Stimulated activated CD8-positive, alpha-beta memory T cell treated with anti-CD3 and anti-CD28 coated beads, Interleukin-15, amount 100 ng/mL, for 4 hours (primary cell): ENCODE results near the gene SLC35G1.

Source experiments
- DNase-seq, 2 donors: peaks; one replicate each; pipeline ENCODE4 v3.0.0-alpha.2; 2020; ENCODE audit warnings: low read depth in 2 of 2

The SLC35G1 gene

GRCh38 chr10:93876381-93876780 is 17.4 kb upstream of the SLC35G1 start:
- DNase-seq: no peak

- DNase-seq: no peak
Observed at GRCh38 chr10:93879273-93879672, 14.5 kb upstream of the SLC35G1 start.

DNA sequence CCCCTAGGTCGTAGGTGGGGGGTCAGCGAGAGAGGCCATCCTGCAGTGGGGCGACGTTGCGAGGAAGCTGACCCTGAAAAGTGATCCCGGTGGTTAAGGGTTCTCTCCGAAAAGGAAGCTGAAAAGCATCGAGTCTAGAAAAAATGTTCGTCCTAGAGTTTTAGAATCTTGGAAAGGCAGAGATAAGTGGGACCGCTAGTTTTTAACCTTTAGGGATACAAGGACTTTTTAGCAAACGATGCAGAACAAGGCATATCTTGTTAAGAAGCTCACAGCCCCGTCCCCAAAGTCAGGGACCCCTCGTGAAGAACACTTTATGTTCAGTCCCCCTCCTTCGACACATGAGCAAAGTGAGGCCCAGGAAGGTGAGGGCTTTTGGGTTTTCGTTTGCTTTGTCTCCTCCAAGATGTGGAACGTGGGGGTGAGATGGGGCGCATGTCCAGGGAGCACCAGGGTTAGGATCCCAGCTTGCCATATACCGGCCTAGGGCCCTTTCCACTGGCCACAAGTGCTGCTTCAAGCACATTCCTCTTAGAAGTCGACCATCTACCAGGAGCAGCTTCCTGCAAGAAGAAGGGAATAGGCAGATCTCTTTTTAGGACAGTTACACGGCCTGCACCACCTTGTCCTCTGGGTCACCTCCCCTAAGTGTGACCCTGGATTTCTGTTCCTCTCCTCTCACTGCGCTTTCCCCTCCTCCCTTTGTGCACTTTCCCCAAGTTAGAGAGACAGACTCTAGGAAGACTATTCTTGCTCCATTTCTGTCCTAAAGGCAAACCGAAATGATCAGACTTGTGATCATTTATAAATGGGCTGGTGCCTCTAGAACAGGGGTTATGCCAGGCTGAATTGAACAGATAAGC is 969 bp downstream of the SLC35G1 start:
- DNase-seq: no peak

GRCh38 chr10:93897070-93897780 is 3.4 kb downstream of the SLC35G1 start:
- DNase-seq: no peak

DNA sequence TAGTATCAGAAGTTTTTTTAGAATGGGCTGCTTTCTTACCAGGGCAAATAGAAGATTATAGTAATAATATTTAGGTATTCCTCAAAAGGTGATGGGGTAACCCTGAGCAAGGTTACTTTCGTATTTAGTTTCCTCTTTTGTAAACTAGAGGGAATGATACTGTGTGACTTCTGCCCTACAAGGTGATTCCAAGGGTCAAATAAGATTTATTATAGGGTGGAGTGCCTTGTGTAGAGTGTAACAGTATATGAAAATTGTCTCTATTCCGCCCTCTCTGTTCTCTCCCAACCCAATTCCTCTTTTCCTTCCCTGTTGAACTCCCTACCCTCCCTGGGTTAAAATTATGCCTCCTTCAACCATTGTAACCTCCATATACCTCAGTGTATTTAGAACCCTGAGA is 5.3 kb downstream of the SLC35G1 start:
- DNase-seq: no peak

- no peak for DNase-seq
Observed at GRCh38 chr10:93903051-93903450, 9.3 kb downstream of the SLC35G1 start.

DNA sequence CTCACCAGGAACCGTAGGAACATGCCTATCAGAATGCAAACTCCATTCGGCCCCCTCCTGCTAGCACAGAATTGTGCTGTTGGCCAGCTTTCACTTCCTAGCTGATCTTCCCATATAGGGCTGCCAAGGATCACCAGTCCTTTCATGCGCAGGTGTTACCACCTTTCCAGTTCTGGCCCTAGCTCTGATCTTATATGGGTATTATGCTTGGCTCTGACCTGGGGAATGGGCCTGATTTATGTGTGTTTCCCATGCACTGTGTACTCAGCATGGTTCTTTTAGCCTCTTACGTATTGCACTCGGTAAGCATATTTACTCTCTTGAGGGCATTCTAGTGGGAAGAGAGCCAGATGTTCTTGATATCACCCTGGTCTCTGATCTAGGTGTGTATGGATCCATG is 11.1 kb downstream of the SLC35G1 start:
- DNase-seq: no peak

DNA sequence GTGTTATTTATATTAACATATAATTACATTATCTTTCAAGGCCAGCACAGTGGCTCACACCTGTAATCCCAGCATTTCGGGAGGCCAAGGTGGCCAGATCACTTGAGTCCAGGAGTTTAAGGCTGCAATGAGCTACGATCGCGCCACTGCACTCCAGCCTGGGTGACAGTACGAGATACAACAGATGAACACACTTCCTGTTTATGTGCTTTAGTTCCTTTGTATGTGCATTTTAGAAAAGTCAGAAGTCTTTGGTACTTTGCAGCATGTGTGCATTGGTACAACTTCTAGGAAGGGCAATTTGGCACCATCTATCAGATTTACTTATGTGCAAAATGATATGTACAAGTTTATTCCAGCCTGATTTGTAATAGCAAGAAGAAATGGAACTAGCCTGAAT is 13.3 kb downstream of the SLC35G1 start:
- no peak for DNase-seq

DNA sequence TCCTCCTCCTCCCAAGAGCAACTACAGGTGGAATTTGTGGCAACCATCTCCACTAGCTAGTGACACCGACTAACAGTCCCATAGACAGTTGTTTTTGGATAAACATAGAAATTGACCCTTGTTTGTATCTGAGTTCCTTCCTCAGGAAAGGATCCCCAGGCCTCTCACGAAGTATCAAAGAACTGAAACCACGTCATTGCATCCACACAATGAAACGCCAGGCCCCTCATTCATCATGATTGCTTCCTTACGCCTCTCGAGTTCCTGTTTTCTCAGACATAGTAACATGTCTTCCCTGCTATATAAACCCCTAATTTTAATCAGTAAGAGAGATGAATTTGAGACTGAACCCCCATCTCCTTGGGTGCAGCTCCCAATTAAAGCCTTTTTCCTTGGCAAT is 18.1 kb downstream of the SLC35G1 start:
- DNase-seq: no peak

DNA sequence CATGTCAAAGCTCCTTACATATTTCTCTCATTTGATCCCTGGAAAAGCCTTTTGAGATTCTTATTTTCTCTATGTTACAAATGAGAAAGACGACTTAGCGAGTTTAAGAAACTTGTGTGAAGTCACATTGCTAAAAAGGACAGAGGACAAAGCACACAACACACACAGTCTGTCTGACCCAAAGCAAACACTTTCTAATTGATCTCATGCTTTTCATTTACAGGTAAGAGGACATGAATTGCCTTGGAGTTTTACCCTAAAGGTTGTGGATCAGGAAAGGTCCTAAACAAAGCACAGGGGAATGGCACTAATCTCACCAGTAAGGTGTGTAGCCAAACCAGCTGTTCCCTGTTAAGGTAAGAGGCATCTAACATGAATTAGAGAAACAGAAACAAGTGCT is 18.7 kb downstream of the SLC35G1 start:
- no peak for DNase-seq

DNA sequence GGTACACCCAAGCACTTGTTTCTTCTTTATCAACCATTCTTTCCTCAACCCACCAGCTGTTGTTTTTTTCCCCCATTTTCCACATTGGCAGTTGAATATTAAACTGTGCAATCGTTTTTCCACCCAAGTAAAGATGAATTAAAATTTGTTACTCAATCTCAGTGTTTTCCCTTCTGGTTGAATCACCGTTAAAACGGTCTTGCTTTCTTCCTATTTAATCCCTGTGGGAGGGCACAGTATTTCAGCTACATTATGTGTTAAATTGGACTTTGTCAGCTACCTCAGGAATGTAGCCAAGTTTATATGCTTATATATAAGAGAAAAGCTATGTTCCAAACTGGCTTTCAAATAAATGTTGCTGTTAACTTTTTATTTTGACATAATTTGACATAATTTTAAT is 19.9 kb downstream of the SLC35G1 start:
- DNase-seq: no peak

DNA sequence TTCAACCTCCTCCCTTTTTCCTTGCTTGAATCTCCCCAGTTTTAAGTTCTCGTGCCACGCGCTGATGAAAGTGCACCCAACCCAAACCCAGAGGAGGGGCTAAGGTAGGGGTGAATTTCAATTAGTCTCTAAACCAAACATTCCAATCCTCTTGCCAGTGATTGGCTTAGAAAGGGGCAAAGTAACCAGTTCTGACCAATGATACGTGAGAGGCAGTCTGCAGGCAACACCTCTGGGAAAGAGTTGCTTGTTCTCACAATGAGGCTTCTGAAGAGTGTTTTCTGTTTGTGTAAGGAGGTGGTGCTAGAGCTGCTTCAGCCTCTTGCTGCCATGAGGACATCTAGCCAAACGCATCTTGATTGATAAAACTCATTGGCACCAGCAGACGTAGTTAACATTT is 21.8 kb downstream of the SLC35G1 start:
- DNase-seq: no peak

DNA sequence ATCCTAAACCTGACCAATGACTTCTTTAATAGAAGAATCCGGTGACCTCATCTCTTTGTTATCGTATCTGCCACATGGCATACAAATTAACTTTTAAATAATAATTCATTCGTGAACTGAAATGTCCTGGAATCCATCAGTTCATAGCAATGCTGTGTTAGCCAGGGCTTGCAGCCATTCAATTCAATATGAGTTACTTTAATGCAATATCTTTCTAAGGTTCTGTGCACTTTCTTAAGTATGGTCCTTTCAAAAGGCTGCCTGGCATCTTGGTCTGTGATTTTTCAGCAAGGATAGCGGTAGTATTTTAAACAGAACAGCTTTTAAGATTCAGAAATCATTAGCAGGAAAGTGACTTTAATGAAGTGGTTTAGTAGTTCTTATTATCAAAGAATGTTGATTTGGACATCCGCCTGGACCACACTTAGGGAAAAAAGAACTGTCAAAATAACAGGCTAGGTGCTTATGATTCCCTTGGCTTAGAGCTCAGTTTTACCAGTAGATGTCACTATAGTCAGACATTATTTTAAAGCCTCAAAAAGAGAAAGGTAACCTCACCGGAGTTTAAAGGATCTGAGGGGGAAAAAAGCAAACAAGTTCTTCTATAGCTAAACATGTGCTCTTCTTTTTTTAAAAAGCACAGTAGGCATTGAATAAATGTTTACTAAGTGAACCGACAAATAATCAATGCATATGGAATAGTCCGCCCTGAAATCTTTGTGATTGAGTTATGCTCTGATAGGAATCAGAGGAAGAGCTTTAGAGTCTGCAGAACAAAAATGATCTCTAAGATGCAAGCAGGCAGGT is 22.7 kb downstream of the SLC35G1 start:
- DNase-seq: no peak

DNA sequence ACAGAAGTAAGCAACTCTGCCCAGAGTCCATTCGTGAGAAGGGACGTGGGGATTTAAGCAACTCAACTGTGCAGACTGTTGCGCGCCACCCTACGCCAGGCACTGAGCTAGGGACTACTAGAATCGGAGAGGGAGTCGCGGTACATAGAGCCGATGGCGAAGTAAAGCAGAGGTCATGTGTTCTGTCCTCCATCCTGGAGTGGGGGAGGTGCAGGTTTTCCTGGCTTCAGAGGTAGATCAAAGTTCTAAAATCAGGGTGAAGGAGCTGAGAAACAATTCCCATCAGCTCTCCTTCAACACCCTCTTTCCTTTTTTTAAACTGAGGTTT is 23.2 kb downstream of the SLC35G1 start:
- no peak for DNase-seq

DNA sequence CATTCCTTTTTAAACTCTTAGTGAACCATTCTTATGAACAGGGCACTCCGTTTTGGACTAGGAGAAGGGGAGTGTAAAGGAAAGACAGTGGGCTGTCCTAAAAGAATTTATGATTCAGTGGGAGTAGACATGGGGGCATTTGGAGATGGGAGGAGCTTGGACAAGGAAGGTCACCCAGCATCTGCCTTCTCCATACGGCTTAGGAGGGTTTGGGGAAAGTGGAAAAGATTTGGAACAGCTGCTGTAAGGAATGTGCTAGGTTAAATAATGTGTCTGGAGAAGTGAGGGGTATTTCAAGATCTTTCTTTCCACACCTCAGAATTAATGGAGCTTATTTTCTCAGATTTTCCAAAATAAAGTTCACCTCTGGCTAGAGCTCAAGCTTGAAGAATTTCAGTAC is 24.0 kb downstream of the SLC35G1 start:
- no peak for DNase-seq

DNA sequence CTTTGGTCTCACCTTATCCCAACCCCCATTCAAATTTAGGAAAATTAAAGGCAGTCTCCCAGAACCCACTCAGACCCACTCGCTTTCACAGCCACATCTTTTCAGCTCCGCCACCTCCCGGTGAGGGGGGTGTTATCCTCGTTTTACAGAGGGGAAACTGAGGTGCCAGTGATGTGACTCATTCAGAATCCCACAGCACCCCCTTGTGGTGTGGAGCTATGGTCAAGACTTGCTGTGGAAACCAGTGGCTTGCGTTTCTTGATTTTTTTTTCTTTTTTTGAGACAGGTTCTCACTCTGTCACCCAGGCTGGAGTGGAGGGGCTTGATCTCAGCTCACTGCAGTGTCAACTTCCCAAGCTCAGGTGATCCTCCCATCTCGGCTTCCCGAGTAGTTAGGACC is 27.6 kb downstream of the SLC35G1 start:
- DNase-seq: no peak

DNA sequence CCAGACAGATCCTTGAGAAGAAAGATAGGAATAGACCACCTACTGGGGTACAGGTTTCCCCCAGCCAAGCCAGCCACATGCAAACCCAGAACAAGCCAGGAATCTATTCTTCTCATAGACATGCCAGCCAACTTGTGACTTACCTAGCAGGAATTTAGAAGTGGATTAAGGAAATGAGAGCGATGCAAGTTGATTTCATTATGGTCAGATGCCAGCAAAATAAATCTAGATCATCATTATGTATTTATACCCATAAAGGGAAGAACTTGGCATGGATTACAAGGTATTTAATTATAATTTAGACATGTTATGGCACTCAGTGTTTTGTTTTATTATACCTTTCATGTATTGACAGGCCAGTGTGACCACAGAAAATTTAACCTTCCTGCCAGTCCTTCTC is 32.8 kb downstream of the SLC35G1 start:
- no peak for DNase-seq

DNA sequence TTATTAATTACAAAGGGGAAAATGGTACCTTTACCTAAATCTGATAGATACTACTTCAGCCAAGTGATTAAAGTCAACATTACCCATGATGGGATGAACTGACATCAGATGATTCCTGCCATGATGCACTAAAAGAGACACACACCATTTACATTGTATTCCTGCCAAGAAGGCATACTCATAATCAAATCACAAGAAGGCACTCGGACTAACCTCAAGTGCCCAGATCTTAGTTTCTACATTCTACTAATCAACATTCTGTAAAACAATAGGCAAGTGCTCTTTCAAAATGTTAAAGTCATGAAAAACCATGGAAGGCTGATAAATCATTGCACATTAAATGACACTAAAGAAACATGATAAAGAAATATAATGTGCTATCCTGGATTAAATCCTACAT is 44.4 kb downstream of the SLC35G1 start:
- no peak for DNase-seq

- no peak for DNase-seq
Observed at GRCh38 chr10:93940881-93941280, 47.1 kb downstream of the SLC35G1 start.

- no peak for DNase-seq
Observed at GRCh38 chr10:93941606-93942005, 47.8 kb downstream of the SLC35G1 start.

- no peak for DNase-seq
Observed at GRCh38 chr10:93945819-93946218, 52.0 kb downstream of the SLC35G1 start.

DNA sequence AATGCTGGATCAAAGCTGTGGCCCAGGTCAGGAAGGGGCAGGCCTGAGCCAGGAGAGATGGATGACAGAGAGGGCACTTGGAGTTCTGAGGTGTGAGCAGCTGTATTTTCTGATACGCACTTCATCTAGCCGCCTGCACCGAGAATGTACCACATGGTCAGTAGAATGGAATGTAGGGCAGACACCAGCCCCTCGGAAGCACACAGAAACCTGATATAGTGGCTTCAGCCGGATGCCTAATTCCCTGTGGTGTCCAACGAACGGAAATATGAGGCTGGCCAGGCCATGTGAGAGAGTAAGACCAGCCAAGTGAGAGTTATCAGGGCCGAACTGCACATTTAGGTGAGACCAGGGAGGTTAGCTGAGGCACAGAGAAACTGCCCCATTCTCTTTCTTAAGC is 53.3 kb downstream of the SLC35G1 start:
- DNase-seq: no peak

- DNase-seq: no peak
Observed at GRCh38 chr10:93947524-93947923, 53.7 kb downstream of the SLC35G1 start.
